KMS-11 (cell line): ENCODE measurements around the gene PRDX6.
"Not testable (repeated sequence)": the region's sequence is repeated elsewhere in the genome, so short reads cannot be mapped to it uniquely, and the experiment has no call there.

Source experiments
- H2AFZ ChIP-seq: fragments of 200-600 bp; sonication (generic); 2 replicates; pipeline ENCODE4 v1.6.1; 2016; ENCODE audit warnings: antibody characterized with exemption, mixed run types, low read depth
- H3K27ac ChIP-seq: fragments of 200-600 bp; sonication (generic); 2 replicates; pipeline ENCODE4 v1.6.1; 2016; ENCODE audit warnings: mild to moderate bottlenecking, mixed run types
- H3K27me3 ChIP-seq: fragments of 200-600 bp; sonication (generic); 2 replicates; pipeline ENCODE4 v1.6.1; 2017; ENCODE audit warnings: mild to moderate bottlenecking, low read depth, mixed run types, moderate library complexity; ENCODE audit not compliant: insufficient read depth
- H3K36me3 ChIP-seq: fragments of 200-600 bp; sonication (generic); 2 replicates; pipeline ENCODE4 v1.6.1; 2017; ENCODE audit warnings: mild to moderate bottlenecking, mixed run types; ENCODE audit not compliant: insufficient read depth
- H3K4me1 ChIP-seq: fragments of 200-600 bp; sonication (generic); 2 replicates; pipeline ENCODE4 v1.6.1; 2016; ENCODE audit warnings: mild to moderate bottlenecking, low read depth, mixed run types; ENCODE audit not compliant: poor library complexity, severe bottlenecking
- H3K4me2 ChIP-seq: fragments of 200-600 bp; sonication (generic); 2 replicates; pipeline ENCODE4 v1.7.0; 2016; ENCODE audit warnings: mild to moderate bottlenecking, mixed run types
- H3K4me3 ChIP-seq: fragments of 200-600 bp; sonication (generic); IDR thresholded peaks from 2 replicates; pipeline ENCODE4 v1.6.1; 2017; ENCODE audit warnings: low read depth, low read length, mixed read lengths; ENCODE audit not compliant: insufficient read depth
- H3K79me2 ChIP-seq: fragments of 200-600 bp; sonication (generic); 2 replicates; pipeline ENCODE4 v1.6.1; 2016; ENCODE audit warnings: low read depth, mixed run types; ENCODE audit not compliant: insufficient read depth
- H3K9ac ChIP-seq: fragments of 200-600 bp; sonication (generic); 2 replicates; pipeline ENCODE4 v1.6.1; 2016; ENCODE audit warnings: mild to moderate bottlenecking, mixed run types
- H4K20me1 ChIP-seq: fragments of 200-600 bp; sonication (generic); 2 replicates; pipeline ENCODE4 v1.6.1; 2016; ENCODE audit warnings: mild to moderate bottlenecking, mixed run types; ENCODE audit not compliant: insufficient read depth
- CTCF ChIP-seq: fragments of 200-600 bp; sonication (generic); conservative IDR thresholded peaks from 2 replicates; pipeline ENCODE4 v1.6.1; 2017; ENCODE audit warnings: low read depth, mild to moderate bottlenecking, antibody characterized with exemption, low read length, moderate library complexity, mixed read lengths

PRDX6 gene

GRCh38 chr1:173469656-173470055, 7.5 kb upstream of the PRDX6 start:
- no peak for TF ChIP-seq CTCF
- no peaks in the 10 kb centered on the region for H3K4me1 ChIP-seq
- H3K9ac ChIP-seq, result no peak overlapping the region
- no peaks in the 10 kb centered on the region for H3K79me2 ChIP-seq
- no peaks in the 10 kb centered on the region for H3K27me3 ChIP-seq
- no peak overlapping the region for H2AFZ ChIP-seq
- H3K4me2 ChIP-seq, result no peak overlapping the region
- no peak overlapping the region for H3K4me3 ChIP-seq
- H4K20me1 ChIP-seq, result no peaks in the 10 kb centered on the region
- no peak overlapping the region for H3K27ac ChIP-seq
- no peaks in the 10 kb centered on the region for H3K36me3 ChIP-seq

GRCh38 chr1:173470608-173471007, 6.5 kb upstream of the PRDX6 start:
- no peaks in the 10 kb centered on the region for H4K20me1 ChIP-seq

GRCh38 chr1:173473599-173474011, 3.5 kb upstream of the PRDX6 start:
- Histone ChIP-seq H3K4me2 (no peak overlapping the region), H2AFZ (no peak overlapping the region), H3K27ac (no peak overlapping the region), H3K27me3 (no peaks in the 10 kb centered on the region), H3K36me3 (no peaks in the 10 kb centered on the region), H4K20me1 (no peaks in the 10 kb centered on the region), H3K9ac (no peak overlapping the region), H3K4me3 (no peak overlapping the region), H3K79me2 (peaks cover 10% of the 10 kb centered on the region; the same call in 1 of the 2 replicates), H3K4me1 (peaks cover 18% of the 10 kb centered on the region)
- TF ChIP-seq CTCF, result no peak

More at GRCh38 chr1:173470608-173471007, 6.5 kb upstream of the PRDX6 start:
- Histone ChIP-seq H3K79me2 (no peaks in the 10 kb centered on the region), H3K4me1 (peaks cover 5% of the 10 kb centered on the region), H2AFZ (no peak overlapping the region), H3K4me2 (no peak overlapping the region), H3K27me3 (no peaks in the 10 kb centered on the region), H3K36me3 (no peaks in the 10 kb centered on the region), H3K27ac (no peak overlapping the region), H3K4me3 (no peak overlapping the region), H3K9ac (no peak overlapping the region)
- no peak for TF ChIP-seq CTCF

GRCh38 chr1:173474097-173474779, 2.9 kb upstream of the PRDX6 start:
- no peak overlapping the region for H3K4me3 ChIP-seq
- H3K9ac ChIP-seq, result no peak overlapping the region
- H3K4me2 ChIP-seq, result no peak overlapping the region
- no peak overlapping the region for H2AFZ ChIP-seq
- peaks cover 15% of the 10 kb centered on the region; the same call in 1 of the 2 replicates for H3K79me2 ChIP-seq
- H3K36me3 ChIP-seq, result no peaks in the 10 kb centered on the region
- H4K20me1 ChIP-seq, result no peaks in the 10 kb centered on the region
- TF ChIP-seq CTCF, result no peak
- H3K27ac ChIP-seq, result no peak overlapping the region
- H3K27me3 ChIP-seq, result no peaks in the 10 kb centered on the region
- H3K4me1 ChIP-seq, result peaks cover 24% of the 10 kb centered on the region

GRCh38 chr1:173474780-173475421, 2.2 kb upstream of the PRDX6 start:
- not testable (repeated sequence) for H3K4me3 ChIP-seq
- H3K79me2 ChIP-seq, result peaks cover 15% of the 10 kb centered on the region; the same call in 1 of the 2 replicates

More at GRCh38 chr1:173474780-173475421, 2.2 kb upstream of the PRDX6 start:
- H3K27ac ChIP-seq, H2AFZ ChIP-seq, H4K20me1 ChIP-seq, H3K36me3 ChIP-seq, H3K4me2 ChIP-seq, H3K9ac ChIP-seq, H3K27me3 ChIP-seq: not testable (repeated sequence)
- H3K4me1 ChIP-seq, result peaks cover 29% of the 10 kb centered on the region
